GM12864 (cell line): Measurements from ENCODE around the gene ANK3.

Source experiments
- DNase-seq: peaks from one replicate; pipeline ENCODE4 v3.0.0-alpha.2; 2011; ENCODE audit warnings: low read depth
- H3K4me3 ChIP-seq: 2 replicates; pipeline ENCODE4 v1.5.1; 2011; ENCODE audit warnings: mild to moderate bottlenecking, low read depth, low read length, control low read depth
- TF ChIP-seq, protein P1 (sequence below): IDR thresholded peaks from 2 replicates; pipeline ENCODE4 v1.5.1; 2011; ENCODE audit warnings: low read depth, mild to moderate bottlenecking, moderate library complexity, low read length, control low read depth, inconsistent platforms; ENCODE audit errors: missing control alignments

Gene ANK3

DNA sequence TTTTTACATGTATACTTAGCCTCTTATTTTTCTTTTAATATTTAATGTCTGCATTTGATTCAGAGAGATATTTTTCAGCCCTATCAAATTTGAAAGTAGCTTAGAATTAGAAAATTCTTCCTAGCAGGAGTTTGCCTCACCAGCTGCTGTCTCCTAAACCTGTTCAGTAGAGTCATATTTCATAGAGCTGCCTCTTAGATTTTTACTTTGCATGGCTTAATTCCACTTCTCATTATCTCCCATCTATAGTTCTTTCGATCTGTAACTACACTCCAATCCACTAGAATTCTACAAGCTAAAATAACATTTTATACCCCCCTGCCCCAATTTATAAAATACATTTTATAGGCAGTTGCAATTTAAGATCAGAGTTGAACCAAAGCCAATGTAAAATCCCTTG is 227.0 kb downstream of the ANK3 start:
- TF ChIP-seq, protein P1, sequence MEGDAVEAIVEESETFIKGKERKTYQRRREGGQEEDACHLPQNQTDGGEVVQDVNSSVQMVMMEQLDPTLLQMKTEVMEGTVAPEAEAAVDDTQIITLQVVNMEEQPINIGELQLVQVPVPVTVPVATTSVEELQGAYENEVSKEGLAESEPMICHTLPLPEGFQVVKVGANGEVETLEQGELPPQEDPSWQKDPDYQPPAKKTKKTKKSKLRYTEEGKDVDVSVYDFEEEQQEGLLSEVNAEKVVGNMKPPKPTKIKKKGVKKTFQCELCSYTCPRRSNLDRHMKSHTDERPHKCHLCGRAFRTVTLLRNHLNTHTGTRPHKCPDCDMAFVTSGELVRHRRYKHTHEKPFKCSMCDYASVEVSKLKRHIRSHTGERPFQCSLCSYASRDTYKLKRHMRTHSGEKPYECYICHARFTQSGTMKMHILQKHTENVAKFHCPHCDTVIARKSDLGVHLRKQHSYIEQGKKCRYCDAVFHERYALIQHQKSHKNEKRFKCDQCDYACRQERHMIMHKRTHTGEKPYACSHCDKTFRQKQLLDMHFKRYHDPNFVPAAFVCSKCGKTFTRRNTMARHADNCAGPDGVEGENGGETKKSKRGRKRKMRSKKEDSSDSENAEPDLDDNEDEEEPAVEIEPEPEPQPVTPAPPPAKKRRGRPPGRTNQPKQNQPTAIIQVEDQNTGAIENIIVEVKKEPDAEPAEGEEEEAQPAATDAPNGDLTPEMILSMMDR, result no peak
- no peak for DNase-seq
- no peak overlapping the region for H3K4me3 ChIP-seq

DNA sequence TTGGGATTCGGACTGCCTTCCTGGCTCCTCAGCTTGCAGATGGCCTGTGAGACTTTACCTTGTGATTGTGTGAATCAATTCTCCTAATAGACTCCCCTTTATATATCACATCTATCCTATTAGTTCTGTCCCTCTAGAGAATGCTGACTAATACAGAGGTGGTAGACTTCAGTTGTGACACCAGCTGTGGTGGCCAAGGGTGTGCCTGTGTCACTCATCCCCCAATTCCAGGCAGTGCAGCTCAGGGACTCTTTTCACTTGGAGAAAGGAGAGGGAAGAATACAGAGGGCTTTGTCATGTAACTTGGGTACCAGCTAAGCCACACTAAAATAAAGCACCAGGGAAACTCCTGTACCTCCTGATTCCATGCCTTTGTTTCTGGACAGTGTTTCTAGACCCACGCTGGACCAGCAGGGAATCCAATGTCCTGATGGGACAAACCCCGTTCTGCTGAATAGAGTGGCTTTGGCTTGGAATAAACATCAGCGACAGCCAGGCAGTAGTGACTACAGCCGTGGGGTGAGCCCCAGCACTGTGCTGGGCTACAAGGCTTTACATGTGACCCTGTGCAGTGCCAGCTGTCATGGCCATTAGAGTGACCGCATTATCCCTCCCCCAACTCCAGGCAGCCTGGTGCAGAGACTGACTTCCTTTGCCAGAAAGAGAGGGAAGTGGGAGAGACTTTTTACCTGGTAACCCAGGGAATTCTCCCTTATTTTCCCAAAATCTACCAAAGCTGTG is 233.6 kb downstream of the ANK3 start:
- TF ChIP-seq, protein P1, result no peak
- DNase-seq, result no peak
- no peak overlapping the region for H3K4me3 ChIP-seq

DNA sequence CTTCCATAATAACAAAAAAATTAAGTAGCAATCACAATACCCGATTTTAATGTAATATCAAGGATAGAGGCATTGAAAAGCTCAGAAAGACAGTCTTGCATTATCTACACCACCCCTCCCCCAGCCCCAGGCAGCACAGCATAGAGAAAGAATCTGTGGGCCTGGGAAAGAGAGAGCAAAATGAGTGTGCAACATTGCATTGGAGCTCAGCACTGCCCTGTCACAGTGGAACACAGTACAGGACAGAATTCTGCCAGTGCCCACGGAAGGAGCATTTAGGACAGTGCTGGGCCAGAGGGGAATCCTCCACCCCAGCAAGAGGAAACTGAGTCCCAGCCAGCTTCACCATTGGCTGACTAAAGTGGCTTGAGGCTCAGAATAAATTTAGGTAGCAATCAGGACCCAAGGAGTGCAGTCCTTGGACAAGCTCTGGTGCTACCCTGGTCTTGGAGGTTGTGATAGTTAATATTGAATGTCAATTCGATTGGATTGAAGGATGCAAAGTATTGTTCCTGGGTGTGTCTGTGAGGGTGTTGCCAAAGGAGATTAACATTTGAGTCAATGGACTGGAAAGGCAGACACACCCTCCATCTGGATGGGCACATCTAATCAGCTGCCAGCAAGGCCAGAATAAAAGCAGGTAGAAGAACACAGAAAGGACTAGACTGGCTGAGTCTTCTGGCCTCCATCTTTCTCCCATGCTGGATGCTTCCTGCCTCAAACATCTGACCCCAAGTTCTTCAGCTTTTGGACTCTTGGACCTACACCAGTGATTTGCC is 234.4 kb downstream of the ANK3 start:
- TF ChIP-seq, protein P1, result no peak
- DNase-seq, result no peak
- H3K4me3 ChIP-seq, result no peak overlapping the region

DNA sequence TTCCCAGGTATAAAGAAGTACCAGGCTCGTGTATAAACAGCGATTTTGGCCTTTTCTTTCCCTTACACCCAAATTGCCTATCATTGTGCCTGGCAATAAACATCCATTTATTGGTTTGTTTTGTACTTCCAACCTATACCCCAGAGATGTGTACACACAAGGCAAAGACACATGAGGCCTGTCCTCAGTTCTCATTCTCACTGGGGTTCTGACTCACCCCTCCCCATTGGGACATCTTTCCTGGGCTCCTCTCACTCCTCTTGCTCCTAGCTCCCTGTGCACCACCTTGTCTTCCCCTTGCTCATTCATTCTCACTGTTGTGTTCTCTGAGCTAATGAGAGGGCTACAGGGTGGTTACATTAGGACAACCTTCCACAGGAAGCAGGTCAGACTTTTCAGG is 240.7 kb downstream of the ANK3 start:
- TF ChIP-seq, protein P1, result no peak
- DNase-seq, result no peak
- no peak overlapping the region for H3K4me3 ChIP-seq

DNA sequence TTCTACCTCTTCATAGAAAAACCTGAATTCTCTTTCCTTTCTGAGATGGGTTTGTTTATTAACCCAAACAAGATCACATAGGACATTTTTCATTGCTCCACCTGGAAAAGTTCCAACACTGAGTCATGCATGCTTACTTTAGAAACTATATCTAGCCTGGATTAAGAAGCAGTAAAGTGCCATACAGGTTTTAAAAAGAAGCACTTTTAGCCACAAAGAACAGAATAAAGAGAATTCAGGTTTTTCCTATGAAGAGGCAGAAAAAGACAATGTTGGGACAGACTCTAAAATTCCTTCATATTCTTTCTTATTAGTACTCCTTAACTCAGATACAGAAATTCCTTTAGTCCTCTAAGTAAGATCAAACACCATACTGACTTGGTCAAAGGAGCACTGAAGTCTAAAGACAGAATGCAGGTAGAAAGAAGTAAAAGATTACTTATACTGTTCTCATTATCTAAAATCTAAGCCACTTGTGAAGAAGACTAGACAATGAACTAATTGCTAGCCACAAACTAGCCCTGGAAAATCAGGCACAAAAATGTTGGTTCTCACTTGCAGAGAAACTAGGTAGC is 241.3 kb downstream of the ANK3 start:
- no peak overlapping the region for H3K4me3 ChIP-seq
- TF ChIP-seq, protein P1, result no peak
- DNase-seq, result no peak

DNA sequence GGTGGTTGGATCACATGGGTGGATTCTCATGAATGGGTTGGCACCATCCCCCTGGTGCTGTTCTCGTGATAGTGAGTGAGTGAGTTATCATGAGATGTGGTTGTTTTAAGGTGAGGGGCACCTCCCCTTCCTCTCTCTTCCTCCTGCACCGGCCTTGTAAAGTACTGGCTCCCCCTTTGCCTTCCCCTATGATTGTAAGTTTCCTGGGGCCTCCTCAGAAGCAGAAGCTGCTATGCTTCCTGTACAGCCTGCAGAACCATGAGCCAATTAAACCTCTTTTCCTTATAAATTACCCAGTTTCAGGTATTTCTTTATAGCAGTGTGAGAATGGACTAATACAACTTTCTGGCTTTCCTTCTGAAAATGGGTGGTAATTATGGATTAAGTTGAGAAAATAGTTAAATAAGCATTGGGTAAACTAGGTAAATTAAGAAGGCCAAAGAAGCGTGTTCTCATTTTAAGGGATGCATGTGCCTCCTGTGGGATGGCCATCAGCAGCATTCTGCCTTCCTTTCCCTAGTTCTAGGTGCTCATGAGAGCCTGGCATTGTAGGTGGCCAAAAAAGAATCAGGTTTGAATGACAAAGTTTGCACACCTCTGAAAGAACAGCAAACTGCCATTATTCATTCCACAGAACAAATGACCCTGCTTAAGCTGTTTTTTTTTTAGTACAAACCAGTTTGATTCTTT is 242.0 kb downstream of the ANK3 start:
- H3K4me3 ChIP-seq, result no peak overlapping the region
- DNase-seq, result no peak
- TF ChIP-seq, protein P1, result no peak
